Mesendoderm (in vitro differentiated cells): ENCODE measurements around the gene CNTN2.

Experiments
- DNase-seq: peaks from one replicate; pipeline ENCODE4 v3.0.0; 2013
- H2AK5ac ChIP-seq: 2 replicates; pipeline ENCODE4 v1.6.1; 2013; ENCODE audit warnings: low read length, inconsistent platforms
- H2BK120ac ChIP-seq: 2 replicates; pipeline ENCODE4 v1.6.1; 2013; ENCODE audit warnings: low read depth, mild to moderate bottlenecking, low read length, moderate library complexity, mixed read lengths
- H2BK15ac ChIP-seq: replicated peaks from 2 replicates; pipeline ENCODE4 v1.6.1; 2013; ENCODE audit warnings: low read depth, mild to moderate bottlenecking, moderate library complexity
- H2BK5ac ChIP-seq: 2 replicates; pipeline ENCODE4 v1.6.1; 2013; ENCODE audit warnings: low read length, inconsistent platforms
- H3K18ac ChIP-seq: 2 replicates; pipeline ENCODE4 v1.6.1; 2013; ENCODE audit warnings: mild to moderate bottlenecking, low read length, mixed read lengths
- H3K23ac ChIP-seq: one replicate; pipeline ENCODE4 v1.6.1; 2013; ENCODE audit warnings: low read length
- H3K27ac ChIP-seq: 2 replicates; pipeline ENCODE4 v1.5.1; 2013; ENCODE audit warnings: low read depth, mild to moderate bottlenecking, inconsistent platforms, low read length, moderate library complexity
- H3K27me3 ChIP-seq: 2 replicates; pipeline ENCODE4 v1.6.1; 2013; ENCODE audit warnings: low read length, control low read depth, mild to moderate bottlenecking, inconsistent platforms; ENCODE audit not compliant: insufficient read depth, poor library complexity
- H3K36me3 ChIP-seq: 2 replicates; pipeline ENCODE4 v1.6.1; 2013; ENCODE audit warnings: low read length, inconsistent platforms; ENCODE audit not compliant: control insufficient read depth, insufficient read depth
- H3K4ac ChIP-seq: one replicate; pipeline ENCODE4 v1.6.1; 2013; ENCODE audit warnings: low read depth, mild to moderate bottlenecking, low read length, moderate library complexity
- H3K4me1 ChIP-seq: 2 replicates; pipeline ENCODE4 v1.6.1; 2013; ENCODE audit warnings: low read depth, low read length, inconsistent platforms; ENCODE audit not compliant: control insufficient read depth
- H3K4me2 ChIP-seq: 2 replicates; pipeline ENCODE4 v1.6.1; 2013; ENCODE audit warnings: low read length
- H3K4me3 ChIP-seq: 2 replicates; pipeline ENCODE4 v1.5.1; 2013; ENCODE audit warnings: mild to moderate bottlenecking, low read length
- H3K56ac ChIP-seq: one replicate; pipeline ENCODE4 v1.6.1; 2013; ENCODE audit warnings: low read length
- H3K79me1 ChIP-seq: 2 replicates; pipeline ENCODE4 v1.6.1; 2013; ENCODE audit warnings: low read length, inconsistent platforms
- H3K79me2 ChIP-seq: 2 replicates; pipeline ENCODE4 v1.6.1; 2013; ENCODE audit warnings: mild to moderate bottlenecking, low read length; ENCODE audit not compliant: control insufficient read depth, insufficient read depth
- H3K9ac ChIP-seq: 2 replicates; pipeline ENCODE4 v1.6.1; 2013; ENCODE audit warnings: low read length, inconsistent platforms
- H4K5ac ChIP-seq: one replicate; pipeline ENCODE4 v1.6.1; 2013; ENCODE audit warnings: low read length
- H4K8ac ChIP-seq: one replicate; pipeline ENCODE4 v1.6.1; 2013; ENCODE audit warnings: low read depth, mild to moderate bottlenecking, control low read depth, low read length, moderate library complexity
- WGBS: extraction: QIAGEN DNeasy Blood & Tissue Kit; methylation state at CpG from one replicate; pipeline ENCODE4 v1.1.7; 2013; ENCODE audit warnings: low lambda C conversion rate, missing lambda C conversion rate; ENCODE audit not compliant: insufficient coverage; ENCODE audit errors: extremely low coverage; 5-methylcytosine and 5-hydroxymethylcytosine counted together

CNTN2 gene

GRCh38 chr1:205001162-205001561, 41.9 kb upstream of the CNTN2 start:
- Histone ChIP-seq H3K79me1 (no peaks in the 10 kb centered on the region), H3K18ac (no peak overlapping the region), H4K8ac (no peak overlapping the region), H3K4ac (no peak overlapping the region), H4K5ac (no peak overlapping the region), H3K4me3 (no peak overlapping the region), H2BK120ac (no peak overlapping the region), H3K9ac (no peak overlapping the region), H2BK15ac (no peak overlapping the region), H3K27me3 (no peaks in the 10 kb centered on the region), H2BK5ac (no peak overlapping the region), H3K4me2 (no peak overlapping the region), H3K79me2 (no peaks in the 10 kb centered on the region), H3K23ac (no peak overlapping the region), H3K56ac (no peak overlapping the region), H3K4me1 (no peaks in the 10 kb centered on the region), H3K36me3 (no peaks in the 10 kb centered on the region), H3K27ac (no peak overlapping the region), H2AK5ac (no peak overlapping the region)
- no CpG with 5 or more reads among the region's 14 CpGs for WGBS
- no peak for DNase-seq

DNA sequence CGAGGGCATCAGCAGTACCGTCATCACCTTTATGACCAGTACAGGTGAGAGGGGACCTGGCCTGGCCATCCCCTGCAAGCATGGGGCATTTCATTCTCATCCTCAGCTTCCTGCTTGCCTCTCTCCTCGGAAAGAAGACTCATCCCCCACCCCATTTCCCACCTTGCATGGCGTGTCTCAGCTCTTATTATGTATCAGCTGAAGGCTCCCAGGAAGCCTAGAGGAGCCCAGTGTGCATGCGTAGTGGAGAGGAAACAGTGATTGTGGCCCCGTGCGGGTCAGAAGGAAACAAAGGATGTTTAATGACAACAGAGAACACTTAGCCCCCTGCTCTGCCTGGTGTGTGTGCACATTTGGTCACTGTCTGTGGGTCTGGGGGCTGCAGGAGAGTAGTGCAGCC, 40.3 kb upstream of the CNTN2 start:
- Histone ChIP-seq H3K18ac (no peak overlapping the region), H3K4me3 (no peak overlapping the region), H3K4me1 (no peaks in the 10 kb centered on the region), H3K79me2 (no peaks in the 10 kb centered on the region), H3K23ac (no peak overlapping the region), H3K36me3 (no peaks in the 10 kb centered on the region), H2BK15ac (no peak overlapping the region), H3K79me1 (no peaks in the 10 kb centered on the region), H2BK5ac (no peak overlapping the region), H4K8ac (no peak overlapping the region), H3K27ac (no peak overlapping the region), H2BK120ac (no peak overlapping the region), H3K4ac (no peak overlapping the region), H3K9ac (no peak overlapping the region), H2AK5ac (no peak overlapping the region), H3K56ac (no peak overlapping the region), H3K4me2 (no peak overlapping the region), H3K27me3 (no peaks in the 10 kb centered on the region), H4K5ac (no peak overlapping the region)
- no CpG with 5 or more reads among the region's 7 CpGs for WGBS
- DNase-seq: no peak

- H2AK5ac ChIP-seq: no peak overlapping the region
- H3K4me3 ChIP-seq: no peak overlapping the region
- H2BK120ac ChIP-seq: no peak overlapping the region
- no peak overlapping the region for H3K56ac ChIP-seq
- no peaks in the 10 kb centered on the region for H3K4me1 ChIP-seq
- H2BK15ac ChIP-seq: no peak overlapping the region
- peak; percentile 64 for DNase-seq
- H4K5ac ChIP-seq: no peak overlapping the region
- WGBS: no CpG with 5 or more reads among the region's 10 CpGs
- no peak overlapping the region for H3K27ac ChIP-seq
- H4K8ac ChIP-seq: no peak overlapping the region
- no peak overlapping the region for H3K18ac ChIP-seq
- no peaks in the 10 kb centered on the region for H3K36me3 ChIP-seq
- H3K9ac ChIP-seq: no peak overlapping the region
- H3K4ac ChIP-seq: no peak overlapping the region
- no peak overlapping the region for H2BK5ac ChIP-seq
- H3K79me2 ChIP-seq: no peaks in the 10 kb centered on the region
- no peak overlapping the region for H3K4me2 ChIP-seq
- no peak overlapping the region for H3K23ac ChIP-seq
- H3K27me3 ChIP-seq: no peaks in the 10 kb centered on the region
- H3K79me1 ChIP-seq: no peaks in the 10 kb centered on the region
These were observed 39.5 kb upstream of the CNTN2 start for GRCh38 chr1:205003358-205004131.

DNA sequence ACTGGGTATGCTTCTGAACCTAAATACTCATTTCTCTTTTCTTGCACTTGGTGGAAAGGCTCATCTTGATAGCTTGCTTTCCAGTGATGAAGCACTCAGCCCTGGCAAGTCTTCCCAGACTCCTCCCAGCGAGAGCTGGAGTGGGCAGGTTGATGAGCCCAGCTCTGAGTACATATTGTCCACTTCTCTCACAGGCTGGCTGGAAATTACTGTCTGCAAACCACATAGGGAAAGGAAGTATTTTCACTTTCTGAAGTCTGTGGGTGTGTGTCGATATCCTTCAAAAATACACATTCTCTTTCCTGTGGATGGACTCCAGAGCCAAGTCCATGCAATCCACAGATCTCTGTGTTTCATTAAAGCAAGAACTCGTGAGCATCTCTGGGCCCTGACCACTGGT, 38.7 kb upstream of the CNTN2 start:
- Histone ChIP-seq H4K5ac (no peak overlapping the region), H3K4me3 (no peak overlapping the region), H2AK5ac (no peak overlapping the region), H2BK5ac (no peak overlapping the region), H3K79me1 (no peaks in the 10 kb centered on the region), H3K27ac (no peak overlapping the region), H3K56ac (no peak overlapping the region), H3K4me1 (no peaks in the 10 kb centered on the region), H3K18ac (no peak overlapping the region), H4K8ac (no peak overlapping the region), H3K4ac (no peak overlapping the region), H3K9ac (no peak overlapping the region), H3K4me2 (no peak overlapping the region), H3K36me3 (no peaks in the 10 kb centered on the region), H3K79me2 (no peaks in the 10 kb centered on the region), H3K27me3 (no peaks in the 10 kb centered on the region), H2BK15ac (no peak overlapping the region), H3K23ac (no peak overlapping the region), H2BK120ac (no peak overlapping the region)
- no CpG with 5 or more reads among the region's 3 CpGs for WGBS
- no peak for DNase-seq

GRCh38 chr1:205008896-205009295, 34.1 kb upstream of the CNTN2 start:
- no CpG with 5 or more reads among the region's 8 CpGs for WGBS
- Histone ChIP-seq H3K4me2 (no peak overlapping the region), H3K79me2 (no peaks in the 10 kb centered on the region), H3K23ac (no peak overlapping the region), H3K56ac (no peak overlapping the region), H2BK15ac (no peak overlapping the region), H3K4me3 (no peak overlapping the region), H3K79me1 (no peaks in the 10 kb centered on the region), H3K36me3 (no peaks in the 10 kb centered on the region), H2BK120ac (no peak overlapping the region), H3K9ac (no peak overlapping the region), H3K27ac (no peak overlapping the region), H3K4ac (no peak overlapping the region), H4K8ac (no peak overlapping the region), H4K5ac (no peak overlapping the region), H3K18ac (no peak overlapping the region), H3K27me3 (no peaks in the 10 kb centered on the region), H3K4me1 (peaks cover 3% of the 10 kb centered on the region), H2BK5ac (no peak overlapping the region), H2AK5ac (no peak overlapping the region)
- no peak for DNase-seq

DNA sequence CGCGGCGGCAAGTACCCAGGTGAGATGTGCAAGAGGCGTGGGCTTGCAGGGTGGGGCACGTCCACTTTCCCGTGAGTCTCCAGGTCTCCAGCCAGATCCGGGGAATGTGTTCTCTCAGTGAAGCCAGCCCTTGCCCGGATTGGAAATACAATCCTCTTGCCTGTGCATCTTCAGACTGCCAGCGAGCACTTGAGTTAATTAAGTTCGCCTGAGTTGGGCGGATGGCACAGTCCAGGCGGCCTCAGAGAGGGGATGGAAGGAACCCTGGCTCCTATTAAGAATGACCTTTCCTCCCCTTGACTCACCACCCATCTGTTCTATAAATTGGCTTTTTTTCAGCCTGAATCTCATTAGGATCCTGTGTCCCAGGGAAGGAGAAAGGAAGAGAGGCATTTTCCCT, 33.3 kb upstream of the CNTN2 start:
- Histone ChIP-seq H3K4me1 (peaks cover 3% of the 10 kb centered on the region), H3K4me2 (no peak overlapping the region), H3K27ac (no peak overlapping the region), H2BK5ac (no peak overlapping the region), H2AK5ac (no peak overlapping the region), H3K79me1 (no peaks in the 10 kb centered on the region), H3K4ac (no peak overlapping the region), H3K27me3 (no peaks in the 10 kb centered on the region), H3K36me3 (no peaks in the 10 kb centered on the region), H3K18ac (no peak overlapping the region), H4K5ac (no peak overlapping the region), H2BK120ac (no peak overlapping the region), H3K23ac (no peak overlapping the region), H3K9ac (no peak overlapping the region), H3K79me2 (no peaks in the 10 kb centered on the region), H3K4me3 (no peak overlapping the region), H2BK15ac (no peak overlapping the region), H3K56ac (no peak overlapping the region), H4K8ac (no peak overlapping the region)
- DNase-seq: no peak
- WGBS: no CpG with 5 or more reads among the region's 12 CpGs
